CD14-positive monocyte (primary cell): ENCODE measurements around the gene ASH1L. TPM values are rescaled to one million over a fixed set of nuclear protein-coding genes. Genes with fewer than 3 reads are reported as not detected.

Experiments used
- DNase-seq, 3 donors: peaks; one replicate each; pipeline ENCODE4 v3.0.0-alpha.2; 2011 to 2022
- H2AFZ ChIP-seq: 2 replicates; pipeline ENCODE4 v1.6.0; 2012; ENCODE audit warnings: mild to moderate bottlenecking, low read depth, low read length, inconsistent platforms; ENCODE audit not compliant: insufficient read depth, poor library complexity, severe bottlenecking
- H3K27ac ChIP-seq, 2 donors: 1 replicate in 1 of 2; 2 replicates in 1 of 2; pipeline ENCODE4 v1.5.1; 2012 to 2013; ENCODE audit warnings: low read length in 2 of 2, control low read depth in 1 of 2, inconsistent platforms in 1 of 2, low read depth in 1 of 2, mild to moderate bottlenecking in 1 of 2
- H3K27me3 ChIP-seq, 2 donors: one replicate each; pipeline versions ENCODE4 v1.6.0 to v1.6.1; 2011 to 2013; ENCODE audit warnings: low read length in 2 of 2; ENCODE audit not compliant: control insufficient read depth in 2 of 2, insufficient read depth in 2 of 2
- H3K36me3 ChIP-seq, 2 donors: replicated peaks in 1 of 2; 1 replicate in 1 of 2; 2 replicates in 1 of 2; pipeline versions ENCODE4 v1.5.1 to v1.6.1; 2012 to 2013; ENCODE audit warnings: low read length in 2 of 2, control low read depth in 1 of 2, inconsistent platforms in 1 of 2, mild to moderate bottlenecking in 1 of 2; ENCODE audit not compliant: insufficient read depth in 2 of 2, control insufficient read depth in 1 of 2
- H3K4me1 ChIP-seq, 2 donors: 1 replicate in 1 of 2; 2 replicates in 1 of 2; pipeline versions ENCODE4 v1.5.1 to v1.6.1; 2012 to 2013; ENCODE audit warnings: low read length in 2 of 2, control low read depth in 1 of 2, inconsistent platforms in 1 of 2, mild to moderate bottlenecking in 1 of 2, moderate library complexity in 1 of 2; ENCODE audit not compliant: insufficient read depth in 2 of 2, control insufficient read depth in 1 of 2
- H3K4me2 ChIP-seq: replicated peaks from 2 replicates; pipeline ENCODE3; 2012; ENCODE audit warnings: low read length, moderate library complexity, mild to moderate bottlenecking; ENCODE audit not compliant: poor library complexity, severe bottlenecking; ENCODE audit errors: extremely low read depth
- H3K4me3 ChIP-seq, 3 experiments: fragments of 200-600 bp in 1 of 3; sonication (generic) in 1 of 3; replicated peaks in 1 of 3; 1 replicate in 2 of 3; 2 replicates in 1 of 3; pipeline ENCODE4 v1.5.1; 2011 to 2013; ENCODE audit warnings: low read length in 3 of 3, mild to moderate bottlenecking in 3 of 3, control low read depth in 2 of 3, low read depth in 2 of 3, inconsistent platforms in 1 of 3, moderate library complexity in 1 of 3
- H3K79me2 ChIP-seq: 2 replicates; pipeline ENCODE4 v1.6.0; 2012; ENCODE audit warnings: mild to moderate bottlenecking, control low read depth, inconsistent platforms, low read length, moderate library complexity; ENCODE audit not compliant: insufficient read depth
- H3K9ac ChIP-seq: 2 replicates; pipeline ENCODE4 v1.6.0; 2017; ENCODE audit warnings: low read length, mild to moderate bottlenecking; ENCODE audit not compliant: insufficient read depth, poor library complexity, severe bottlenecking
- H3K9me3 ChIP-seq, 2 donors: replicated peaks in 1 of 2; 1 replicate in 1 of 2; 2 replicates in 1 of 2; pipeline versions ENCODE4 v1.5.1 to v1.6.1; 2012 to 2013; ENCODE audit warnings: low read length in 2 of 2, control low read depth in 1 of 2; ENCODE audit not compliant: control insufficient read depth in 1 of 2, insufficient read depth in 1 of 2
- H4K20me1 ChIP-seq: 2 replicates; pipeline ENCODE4 v1.6.0; 2012; ENCODE audit warnings: mild to moderate bottlenecking, low read length, control low read depth, moderate library complexity; ENCODE audit not compliant: insufficient read depth
- H3K27ac Mint-ChIP-seq, 7 donors: one replicate each; pipeline ENCODE4 v1.8.0; 2020; ENCODE audit warnings: mild to moderate bottlenecking in 7 of 7, mixed read lengths in 7 of 7, moderate library complexity in 6 of 7, inconsistent platforms in 2 of 7
- H3K27me3 Mint-ChIP-seq, 3 donors: one replicate each; pipeline ENCODE4 v1.8.0; 2021 to 2022; ENCODE audit warnings: low read depth in 3 of 3, mild to moderate bottlenecking in 3 of 3, mixed read lengths in 3 of 3, moderate library complexity in 3 of 3, inconsistent platforms in 1 of 3
- H3K36me3 Mint-ChIP-seq, 2 donors: one replicate each; pipeline ENCODE4 v1.8.0; 2020; ENCODE audit warnings: mixed read lengths in 2 of 2, inconsistent platforms in 1 of 2, mild to moderate bottlenecking in 1 of 2
- H3K4me1 Mint-ChIP-seq: one replicate; pipeline ENCODE4 v1.8.0; 2020; ENCODE audit warnings: mild to moderate bottlenecking, mixed read lengths
- H3K4me3 Mint-ChIP-seq, 2 donors: one replicate each; pipeline ENCODE4 v1.8.0; 2020; ENCODE audit warnings: mild to moderate bottlenecking in 2 of 2, mixed read lengths in 2 of 2, moderate library complexity in 1 of 2
- H3K9me3 Mint-ChIP-seq, 7 donors: one replicate each; pipeline ENCODE4 v1.8.0; 2020 to 2022; ENCODE audit warnings: mixed read lengths in 7 of 7, mild to moderate bottlenecking in 6 of 7, moderate library complexity in 6 of 7, inconsistent platforms in 2 of 7
- WGBS: methylation state at CpG from one replicate; pipeline ENCODE4 v1.1.5; 2013; ENCODE audit warnings: missing lambda C conversion rate; ENCODE audit not compliant: insufficient coverage; 5-methylcytosine and 5-hydroxymethylcytosine counted together
- intact Hi-C, 2 donors: fragments of 100-400 bp; cut with micrococcal nuclease; formaldehyde crosslinking; loops; one replicate each; pipeline versions ENCODE4 v1.15.0 to v1.15.1; 2023
- polyA plus RNA-seq, 3 donors: library from polyadenylated mRNA; depleted of rRNA in 1 of 3; unstranded in 2 of 3; stranded (reverse) in 1 of 3; fragments of 300-500 nt in 2 of 3; fragments of >200 nt in 1 of 3; fragmentation: Illumina TruSeq in 2 of 3; gene quantifications; 1 replicate in 2 of 3; 2 replicates in 1 of 3; pipeline ENCODE4 v1.2.3, GENCODE V29; 2012 to 2021
- TF ChIP-seq, protein P1 (sequence below): fragments of 200-600 bp; IDR thresholded peaks from one replicate; pipeline ENCODE4 v1.8.0; 2022; ENCODE audit warnings: antibody characterized with exemption, mild to moderate bottlenecking

The ASH1L gene
- polyA plus RNA-seq, 3 donors = 2.7 to 21.5 (median 5.6) TPM

DNA sequence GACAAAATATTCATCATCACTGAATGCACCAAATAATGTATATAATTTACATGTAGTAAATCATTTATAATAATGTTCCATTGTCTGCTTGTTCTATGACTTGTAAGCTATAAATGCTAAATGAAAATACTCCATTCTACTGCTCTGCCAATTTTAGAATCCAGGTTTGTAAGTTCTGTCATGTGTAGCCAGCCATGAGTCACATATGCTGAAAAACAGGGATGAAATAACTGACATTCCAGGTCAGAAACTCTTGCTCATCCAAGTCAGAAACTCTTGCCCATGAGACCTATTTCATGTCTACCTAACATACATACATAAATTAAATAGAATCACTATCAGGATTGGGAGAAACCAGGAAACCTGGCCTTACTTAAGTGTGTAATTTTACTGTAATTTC lies 95.6 kb downstream of the ASH1L start:
- Histone ChIP-seq H3K79me2 (peaks cover 56% of the 10 kb centered on the region), H3K4me2 (no peak overlapping the region), H3K4me3 (no peak overlapping the region), H3K27me3 (no peaks in the 10 kb centered on the region), H3K4me1 (no peaks in the 10 kb centered on the region), H3K9ac (no peak overlapping the region), H3K27ac (no peak overlapping the region), H4K20me1 (peaks cover 70% of the 10 kb centered on the region), H3K9me3 (peaks cover 9% of the 10 kb centered on the region in 2 donors), H2AFZ (no peak overlapping the region), H3K36me3 (peaks cover 26 to 41% of the 10 kb centered on the region in 2 donors)
- H3K9me3 Mint-ChIP-seq = peaks cover 5 to 11% (median 8%) of the 10 kb centered on the region in 7 donors
- H3K4me1 Mint-ChIP-seq = no peaks in the 10 kb centered on the region
- TF ChIP-seq, protein P1, sequence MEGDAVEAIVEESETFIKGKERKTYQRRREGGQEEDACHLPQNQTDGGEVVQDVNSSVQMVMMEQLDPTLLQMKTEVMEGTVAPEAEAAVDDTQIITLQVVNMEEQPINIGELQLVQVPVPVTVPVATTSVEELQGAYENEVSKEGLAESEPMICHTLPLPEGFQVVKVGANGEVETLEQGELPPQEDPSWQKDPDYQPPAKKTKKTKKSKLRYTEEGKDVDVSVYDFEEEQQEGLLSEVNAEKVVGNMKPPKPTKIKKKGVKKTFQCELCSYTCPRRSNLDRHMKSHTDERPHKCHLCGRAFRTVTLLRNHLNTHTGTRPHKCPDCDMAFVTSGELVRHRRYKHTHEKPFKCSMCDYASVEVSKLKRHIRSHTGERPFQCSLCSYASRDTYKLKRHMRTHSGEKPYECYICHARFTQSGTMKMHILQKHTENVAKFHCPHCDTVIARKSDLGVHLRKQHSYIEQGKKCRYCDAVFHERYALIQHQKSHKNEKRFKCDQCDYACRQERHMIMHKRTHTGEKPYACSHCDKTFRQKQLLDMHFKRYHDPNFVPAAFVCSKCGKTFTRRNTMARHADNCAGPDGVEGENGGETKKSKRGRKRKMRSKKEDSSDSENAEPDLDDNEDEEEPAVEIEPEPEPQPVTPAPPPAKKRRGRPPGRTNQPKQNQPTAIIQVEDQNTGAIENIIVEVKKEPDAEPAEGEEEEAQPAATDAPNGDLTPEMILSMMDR = no peak
- H3K27ac Mint-ChIP-seq = no peak overlapping the region
- DNase-seq = no peak
- no peaks in the 10 kb centered on the region for H3K27me3 Mint-ChIP-seq
- peaks cover 33 to 45% of the 10 kb centered on the region in 2 donors for H3K36me3 Mint-ChIP-seq
- intact Hi-C loops = no loop called here
- no peak overlapping the region for H3K4me3 Mint-ChIP-seq

DNA sequence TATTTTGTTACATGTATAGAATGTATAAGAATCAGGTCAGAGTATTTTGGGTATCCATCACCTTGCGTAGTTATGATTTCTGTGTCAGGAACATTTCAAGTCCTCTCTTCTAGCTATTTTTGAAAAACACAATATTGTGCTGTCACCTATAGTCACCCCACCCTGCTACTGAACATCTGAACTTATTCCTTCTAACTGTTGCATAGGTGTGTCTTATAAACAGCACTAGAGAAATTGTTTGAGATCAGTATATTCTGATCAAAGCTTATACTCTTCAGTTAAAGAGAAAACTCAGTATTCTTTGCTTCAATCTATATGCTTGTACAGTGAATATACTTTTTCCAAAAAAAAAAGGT lies 96.0 kb downstream of the ASH1L start:
- TF ChIP-seq, protein P1 = no peak
- Histone ChIP-seq H3K36me3 (peaks cover 24 to 41% of the 10 kb centered on the region in 2 donors), H3K9ac (no peak overlapping the region), H3K4me3 (no peak overlapping the region), H2AFZ (no peak overlapping the region), H3K27me3 (no peaks in the 10 kb centered on the region), H3K4me2 (no peak overlapping the region), H3K4me1 (no peaks in the 10 kb centered on the region), H3K79me2 (peaks cover 52% of the 10 kb centered on the region), H4K20me1 (peaks cover 67% of the 10 kb centered on the region), H3K9me3 (peaks cover 5% of the 10 kb centered on the region in 2 donors), H3K27ac (no peak overlapping the region)
- Mint-ChIP-seq H3K4me1 (no peaks in the 10 kb centered on the region), H3K9me3 (peaks cover 1 to 7% (median 4%) of the 10 kb centered on the region in 7 donors), H3K36me3 (peaks cover 31 to 45% of the 10 kb centered on the region in 2 donors), H3K27ac (no peak overlapping the region), H3K4me3 (no peak overlapping the region), H3K27me3 (no peaks in the 10 kb centered on the region)
- intact Hi-C loops = no loop called here
- WGBS = no CpG with 5 or more reads among the region's 1 CpG
- DNase-seq = no peak
